K562 (cell line): ENCODE results near the gene AMOTL1. TPM values are rescaled to one million over a fixed set of nuclear protein-coding genes. Genes with fewer than 3 reads are reported as not detected.

ENCODE experiments used
- ETV1 ChIP-seq: fragments of 450-650 bp; conservative IDR thresholded peaks from 2 replicates; pipeline ENCODE4 v1.6.1; 2016; ENCODE audit warnings: missing genetic modification characterization, control low read depth, low read depth, missing compliant biosample characterization
- FOSL1 ChIP-seq: fragments of 200-800 bp; sonication (Bioruptor generic); conservative IDR thresholded peaks from 2 replicates; pipeline ENCODE4 v1.6.1; 2016; ENCODE audit warnings: missing genetic modification characterization, missing compliant biosample characterization
- GATA2 ChIP-seq: sonication (generic); formaldehyde crosslinking; IDR thresholded peaks from 2 replicates; pipeline ENCODE4 v1.4.0; 2020; ENCODE audit warnings: mild to moderate bottlenecking, missing genetic modification reagents
- HNRNPL ChIP-seq: fragments of 200-400 bp; formaldehyde crosslinking; IDR thresholded peaks from 2 replicates; pipeline ENCODE4 v1.6.1; 2017; ENCODE audit warnings: low read depth, mild to moderate bottlenecking, low read length
- LEF1 ChIP-seq: fragments of 450-650 bp; IDR thresholded peaks from 2 replicates; pipeline ENCODE4 v1.6.1; 2016; ENCODE audit warnings: mild to moderate bottlenecking
- MYC ChIP-seq, 2 experiments: fragments of 250-450 bp in 1 of 2; sonication (Bioruptor Pico) in 1 of 2; IDR thresholded peaks; 2 replicates each; pipeline versions ENCODE4 v1.5.1 to v1.6.1; 2012 to 2021; ENCODE audit warnings: low read depth in 2 of 2, borderline replicate concordance in 1 of 2, improper control_type of control experiment in 1 of 2, low read length in 1 of 2, mild to moderate bottlenecking in 1 of 2, moderate library complexity in 1 of 2
- OTX1 ChIP-seq: fragments of 450-650 bp; formaldehyde crosslinking; IDR thresholded peaks from 2 replicates; pipeline ENCODE4 v1.4.0; 2022; ENCODE audit warnings: mild to moderate bottlenecking
- PKNOX1 ChIP-seq: fragments of 450-650 bp; IDR thresholded peaks from 2 replicates; pipeline ENCODE4 v1.6.1; 2016
- PML ChIP-seq: IDR thresholded peaks from 2 replicates; pipeline ENCODE4 v1.6.1; 2012; ENCODE audit warnings: low read length, inconsistent platforms
- RCOR1 ChIP-seq, 2 experiments: IDR thresholded peaks; 2 replicates each; pipeline ENCODE4 v1.6.1; 2012; ENCODE audit warnings: low read depth in 2 of 2, low read length in 2 of 2, borderline replicate concordance in 1 of 2, improper control_type of control experiment in 1 of 2
- SMARCA4 ChIP-seq: fragments of 450-650 bp; IDR thresholded peaks from 2 replicates; pipeline ENCODE4 v1.6.1; 2016
- SREBF2 ChIP-seq: sonication (generic); formaldehyde crosslinking; IDR thresholded peaks from 2 replicates; pipeline ENCODE4 v1.4.0; 2020; ENCODE audit warnings: mild to moderate bottlenecking, missing genetic modification reagents
- THRB ChIP-seq: fragments of 450-650 bp; formaldehyde crosslinking; conservative IDR thresholded peaks from 2 replicates; pipeline ENCODE4 v1.4.0; 2022; ENCODE audit warnings: mild to moderate bottlenecking, missing genetic modification characterization
- ZNF316 ChIP-seq: fragments of 450-650 bp; IDR thresholded peaks from 2 replicates; pipeline ENCODE4 v1.6.1; 2016
- polyA plus RNA-seq, 8 experiments: library from polyadenylated mRNA; depleted of rRNA in 4 of 8; stranded (reverse) in 5 of 8; unstranded in 3 of 8; fragments of >200 nt; fragmentation: Nextera tagmentation in 2 of 8; fragmentation: Illumina TruSeq in 1 of 8; extraction: Ambion mirVana in 2 of 8; extraction: Trizol in 1 of 8; gene quantifications; 2 replicates each; pipeline versions ENCODE4 v1.2.1 to v1.2.3, GENCODE V29; 2011 to 2014; ENCODE audit warnings: inconsistent platforms in 1 of 8, missing spikeins in 1 of 8
- total RNA-seq, 7 experiments: library from RNA; depleted of rRNA in 6 of 7; stranded (reverse); fragments of >200 nt in 6 of 7; fragmentation: Illumina TruSeq in 2 of 7; extraction: Trizol in 2 of 7; gene quantifications; 2 replicates each; pipeline versions ENCODE4 v1.2.1 to v1.2.3, GENCODE V29; 2011 to 2021; ENCODE audit warnings: low replicate concordance in 1 of 7
- TF ChIP-seq, protein P1 (sequence below): sonication (generic); formaldehyde crosslinking; IDR thresholded peaks from 2 replicates; pipeline ENCODE4 v1.9.0; 2022; ENCODE audit warnings: mild to moderate bottlenecking, missing genetic modification reagents
- TF ChIP-seq, protein P2 (sequence below), 3 experiments: fragments of 200-800 bp in 1 of 3; fragments of 250-450 bp in 1 of 3; fragments of 450-650 bp in 1 of 3; sonication (Bioruptor Pico) in 1 of 3; sonication (Bioruptor generic) in 1 of 3; formaldehyde crosslinking in 1 of 3; IDR thresholded peaks; 2 replicates each; pipeline versions ENCODE4 v1.6.1 to v1.8.0; 2016 to 2022; ENCODE audit warnings: mild to moderate bottlenecking in 2 of 3, missing genetic modification characterization in 2 of 3, missing compliant biosample characterization in 1 of 3, moderate library complexity in 1 of 3

Gene AMOTL1
- total and polyA plus RNA-seq, 9 of the 15 experiments (the other 6 are each of a cell fraction or from before 2014, with no cell fraction given): 4.0 to 35.4 (median 14.0) TPM

- peak; percentile 73 for TF ChIP-seq ETV1 (tag)
- 0 out of 2 replicates have a peak, but pooled peaks have one; percentile 50 for TF ChIP-seq HNRNPL
- TF ChIP-seq LEF1: 0 out of 2 replicates have a peak, but pooled peaks have one; percentile 38
- peak; percentile 48; the same call in 1 of the 2 replicates for TF ChIP-seq PML
- peak; percentile 79 for TF ChIP-seq ZNF316
- TF ChIP-seq PKNOX1: peak; percentile 76
- peak; percentile 72 for TF ChIP-seq GATA2 (CRISPR knock-in tag)
- peak in 1 of 2 experiments; percentile 39; a peak in 1 of 4 replicates for TF ChIP-seq RCOR1 (IDR thresholded peaks at IDR 0.05; ENCODE audit: borderline replicate concordance in 1 of 2, low read depth in 2 of 2, low read length in 2 of 2)
- TF ChIP-seq MYC (IDR thresholded peaks at IDR 0.05; ENCODE audit: low read depth, low read length): peak; percentile 12; the same call in 1 of the 2 replicates
- 0 out of 2 replicates have a peak, but pooled peaks have one; percentile 28 for TF ChIP-seq MYC (CRISPR knock-in tag; IDR thresholded peaks at IDR 0.05; ENCODE audit: borderline replicate concordance, low read depth)
- peak; percentile 47; the same call in 1 of the 2 replicates for TF ChIP-seq SMARCA4
- 0 out of 2 replicates have a peak, but pooled peaks have one; percentile 10 for TF ChIP-seq THRB (CRISPR knock-in tag)
- TF ChIP-seq FOSL1 (tag): peak; percentile 78
- TF ChIP-seq SREBF2 (CRISPR knock-in tag): no peak
- 0 out of 2 replicates have a peak, but pooled peaks have one; percentile 22 for TF ChIP-seq OTX1
- TF ChIP-seq, protein P1, sequence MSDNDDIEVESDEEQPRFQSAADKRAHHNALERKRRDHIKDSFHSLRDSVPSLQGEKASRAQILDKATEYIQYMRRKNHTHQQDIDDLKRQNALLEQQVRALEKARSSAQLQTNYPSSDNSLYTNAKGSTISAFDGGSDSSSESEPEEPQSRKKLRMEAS (CRISPR knock-in tag): no peak
- TF ChIP-seq, protein P2, sequence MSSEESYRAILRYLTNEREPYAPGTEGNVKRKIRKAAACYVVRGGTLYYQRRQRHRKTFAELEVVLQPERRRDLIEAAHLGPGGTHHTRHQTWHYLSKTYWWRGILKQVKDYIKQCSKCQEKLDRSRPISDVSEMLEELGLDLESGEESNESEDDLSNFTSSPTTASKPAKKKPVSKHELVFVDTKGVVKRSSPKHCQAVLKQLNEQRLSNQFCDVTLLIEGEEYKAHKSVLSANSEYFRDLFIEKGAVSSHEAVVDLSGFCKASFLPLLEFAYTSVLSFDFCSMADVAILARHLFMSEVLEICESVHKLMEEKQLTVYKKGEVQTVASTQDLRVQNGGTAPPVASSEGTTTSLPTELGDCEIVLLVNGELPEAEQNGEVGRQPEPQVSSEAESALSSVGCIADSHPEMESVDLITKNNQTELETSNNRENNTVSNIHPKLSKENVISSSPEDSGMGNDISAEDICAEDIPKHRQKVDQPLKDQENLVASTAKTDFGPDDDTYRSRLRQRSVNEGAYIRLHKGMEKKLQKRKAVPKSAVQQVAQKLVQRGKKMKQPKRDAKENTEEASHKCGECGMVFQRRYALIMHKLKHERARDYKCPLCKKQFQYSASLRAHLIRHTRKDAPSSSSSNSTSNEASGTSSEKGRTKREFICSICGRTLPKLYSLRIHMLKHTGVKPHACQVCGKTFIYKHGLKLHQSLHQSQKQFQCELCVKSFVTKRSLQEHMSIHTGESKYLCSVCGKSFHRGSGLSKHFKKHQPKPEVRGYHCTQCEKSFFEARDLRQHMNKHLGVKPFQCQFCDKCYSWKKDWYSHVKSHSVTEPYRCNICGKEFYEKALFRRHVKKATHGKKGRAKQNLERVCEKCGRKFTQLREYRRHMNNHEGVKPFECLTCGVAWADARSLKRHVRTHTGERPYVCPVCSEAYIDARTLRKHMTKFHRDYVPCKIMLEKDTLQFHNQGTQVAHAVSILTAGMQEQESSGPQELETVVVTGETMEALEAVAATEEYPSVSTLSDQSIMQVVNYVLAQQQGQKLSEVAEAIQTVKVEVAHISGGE (CRISPR knock-in tag; IDR thresholded peaks at IDR 0.05): no peak
Observed at GRCh38 chr11:94767701-94768601, at the start of gene AMOTL1 (continued).
